HepG2 (cell line): ENCODE data around the gene MAPK14. TPM values are rescaled to one million over a fixed set of nuclear protein-coding genes. Genes with fewer than 3 reads are reported as not detected.

ENCODE experiments used
- GABPA ChIP-seq, 2 experiments: IDR thresholded peaks; 2 replicates each; pipeline ENCODE4 v1.6.1; 2011 to 2016; ENCODE audit warnings: low read depth in 2 of 2, low read length in 1 of 2, missing biosample characterization in 1 of 2, missing genetic modification characterization in 1 of 2
- GFI1 ChIP-seq: sonication (generic); formaldehyde crosslinking; IDR thresholded peaks from 2 replicates; pipeline ENCODE4 v1.5.0; 2020; ENCODE audit warnings: missing genetic modification reagents, mild to moderate bottlenecking, borderline replicate concordance
- HDAC2 ChIP-seq: sonication (generic); formaldehyde crosslinking; IDR thresholded peaks from 2 replicates; pipeline ENCODE4 v1.4.0; 2020; ENCODE audit warnings: missing genetic modification reagents
- KLF9 ChIP-seq: IDR thresholded peaks from 2 replicates; pipeline ENCODE4 v1.6.1; 2016; ENCODE audit warnings: low read depth
- MYC ChIP-seq: sonication (generic); formaldehyde crosslinking; IDR thresholded peaks from 2 replicates; pipeline ENCODE4 v1.9.0; 2021; ENCODE audit warnings: missing genetic modification reagents, borderline replicate concordance
- NR2F1 ChIP-seq, 2 experiments: fragments of 450-650 bp in 1 of 2; formaldehyde crosslinking in 1 of 2; IDR thresholded peaks; 2 replicates each; pipeline versions ENCODE4 v1.5.0 to v1.6.1; 2016 to 2020; ENCODE audit warnings: mild to moderate bottlenecking in 1 of 2, missing compliant biosample characterization in 1 of 2, missing genetic modification reagents in 1 of 2, moderate library complexity in 1 of 2
- POLR2AphosphoS2 ChIP-seq: IDR thresholded peaks from 2 replicates; pipeline ENCODE4 v1.6.1; 2011; ENCODE audit warnings: low read depth, low read length, improper control_type of control experiment
- RCOR2 ChIP-seq: IDR thresholded peaks from 2 replicates; pipeline ENCODE4 v1.6.1; 2016; ENCODE audit warnings: missing biosample characterization, missing genetic modification reagents
- RNF2 ChIP-seq: fragments of 450-650 bp; conservative IDR thresholded peaks from 2 replicates; pipeline ENCODE4 v1.6.1; 2016; ENCODE audit warnings: low read depth
- SAP130 ChIP-seq: IDR thresholded peaks from 2 replicates; pipeline ENCODE4 v1.6.1; 2016; ENCODE audit warnings: low read depth
- SMAD3 ChIP-seq: sonication (generic); formaldehyde crosslinking; IDR thresholded peaks from 2 replicates; pipeline ENCODE4 v1.4.0; 2020; ENCODE audit warnings: missing genetic modification reagents
- SMC3 ChIP-seq: IDR thresholded peaks from 2 replicates; pipeline ENCODE4 v1.6.1; 2011; ENCODE audit warnings: low read length, improper control_type of control experiment
- SPEN ChIP-seq: sonication (generic); formaldehyde crosslinking; IDR thresholded peaks from 2 replicates; pipeline ENCODE4 v1.5.1; 2020; ENCODE audit warnings: low read depth, mild to moderate bottlenecking, missing genetic modification reagents
- TCF12 ChIP-seq, 2 experiments: fragments of 450-650 bp in 1 of 2; sonication (generic) in 1 of 2; formaldehyde crosslinking in 1 of 2; IDR thresholded peaks; 2 replicates each; pipeline versions ENCODE4 v1.6.1 to v1.8.0; 2017 to 2022; ENCODE audit warnings: antibody characterized with exemption in 1 of 2, mild to moderate bottlenecking in 1 of 2, missing genetic modification reagents in 1 of 2, moderate library complexity in 1 of 2
- ZNF260 ChIP-seq: sonication (generic); formaldehyde crosslinking; IDR thresholded peaks from 2 replicates; pipeline ENCODE4 v1.4.0; 2020; ENCODE audit warnings: missing genetic modification reagents, low read depth, mild to moderate bottlenecking, borderline replicate concordance
- ZNF331 ChIP-seq: sonication (generic); formaldehyde crosslinking; IDR thresholded peaks from 2 replicates; pipeline ENCODE4 v1.4.0; 2020; ENCODE audit warnings: missing genetic modification reagents
- ZNF629 ChIP-seq: sonication (generic); formaldehyde crosslinking; conservative IDR thresholded peaks from 2 replicates; pipeline ENCODE4 v1.5.0; 2020; ENCODE audit warnings: missing genetic modification reagents
- ZNF782 ChIP-seq: sonication (generic); formaldehyde crosslinking; IDR thresholded peaks from 2 replicates; pipeline ENCODE4 v1.4.0; 2020; ENCODE audit warnings: missing genetic modification reagents, mild to moderate bottlenecking, borderline replicate concordance
- polyA plus RNA-seq, 8 experiments: library from polyadenylated mRNA; depleted of rRNA in 3 of 8; stranded (reverse) in 7 of 8; unstranded in 1 of 8; fragments of >200 nt; fragmentation: Illumina TruSeq in 4 of 8; extraction: Trizol in 4 of 8; gene quantifications; 2 replicates each; pipeline versions ENCODE4 v1.2.1 to v1.2.3, GENCODE V29; 2011 to 2016; ENCODE audit warnings: low read depth in 4 of 8, missing spikeins in 1 of 8, mixed read lengths in 1 of 8; ENCODE audit not compliant: insufficient read depth in 1 of 8
- total RNA-seq, 5 experiments: library from RNA; depleted of rRNA; stranded (reverse); fragments of >200 nt; fragmentation: Illumina TruSeq; extraction: Trizol; gene quantifications; 2 replicates each; pipeline ENCODE4 v1.2.3, GENCODE V29; 2016; ENCODE audit warnings: low read depth in 1 of 5
- TF ChIP-seq, protein P1 (sequence below): sonication (generic); formaldehyde crosslinking; IDR thresholded peaks from 2 replicates; pipeline ENCODE4 v1.4.0; 2020; ENCODE audit warnings: mild to moderate bottlenecking, missing genetic modification reagents
- TF ChIP-seq, protein P2 (sequence below): sonication (generic); formaldehyde crosslinking; IDR thresholded peaks from 2 replicates; pipeline ENCODE4 v1.4.0; 2020; ENCODE audit warnings: missing genetic modification reagents
- TF ChIP-seq, protein P3 (sequence below): sonication (generic); formaldehyde crosslinking; IDR thresholded peaks from 2 replicates; pipeline ENCODE4 v1.8.0; 2022; ENCODE audit warnings: missing genetic modification reagents, mild to moderate bottlenecking, borderline replicate concordance

MAPK14 gene
- total and polyA plus RNA-seq, 2 of the 13 experiments (the other 11 are each of a cell fraction or from before 2014, with no cell fraction given): 66.3 to 67.3 TPM

DNA sequence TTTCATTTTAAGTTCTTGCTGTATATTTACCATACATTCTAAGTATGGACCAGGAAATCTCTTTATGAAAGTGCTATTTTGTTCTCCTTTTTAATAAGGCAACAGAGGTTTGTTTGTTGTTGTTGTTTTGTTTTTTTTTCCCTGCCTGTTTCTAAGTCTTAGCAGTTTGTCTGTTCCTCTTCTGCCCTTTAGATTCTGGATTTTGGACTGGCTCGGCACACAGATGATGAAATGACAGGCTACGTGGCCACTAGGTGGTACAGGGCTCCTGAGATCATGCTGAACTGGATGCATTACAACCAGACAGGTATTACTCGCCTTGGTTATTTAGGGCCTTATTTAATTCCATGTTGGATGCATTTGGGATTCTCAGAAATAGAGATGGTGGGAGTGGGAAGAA lies 48.0 kb downstream of the MAPK14 start (continued):
- TF ChIP-seq, protein P1, sequence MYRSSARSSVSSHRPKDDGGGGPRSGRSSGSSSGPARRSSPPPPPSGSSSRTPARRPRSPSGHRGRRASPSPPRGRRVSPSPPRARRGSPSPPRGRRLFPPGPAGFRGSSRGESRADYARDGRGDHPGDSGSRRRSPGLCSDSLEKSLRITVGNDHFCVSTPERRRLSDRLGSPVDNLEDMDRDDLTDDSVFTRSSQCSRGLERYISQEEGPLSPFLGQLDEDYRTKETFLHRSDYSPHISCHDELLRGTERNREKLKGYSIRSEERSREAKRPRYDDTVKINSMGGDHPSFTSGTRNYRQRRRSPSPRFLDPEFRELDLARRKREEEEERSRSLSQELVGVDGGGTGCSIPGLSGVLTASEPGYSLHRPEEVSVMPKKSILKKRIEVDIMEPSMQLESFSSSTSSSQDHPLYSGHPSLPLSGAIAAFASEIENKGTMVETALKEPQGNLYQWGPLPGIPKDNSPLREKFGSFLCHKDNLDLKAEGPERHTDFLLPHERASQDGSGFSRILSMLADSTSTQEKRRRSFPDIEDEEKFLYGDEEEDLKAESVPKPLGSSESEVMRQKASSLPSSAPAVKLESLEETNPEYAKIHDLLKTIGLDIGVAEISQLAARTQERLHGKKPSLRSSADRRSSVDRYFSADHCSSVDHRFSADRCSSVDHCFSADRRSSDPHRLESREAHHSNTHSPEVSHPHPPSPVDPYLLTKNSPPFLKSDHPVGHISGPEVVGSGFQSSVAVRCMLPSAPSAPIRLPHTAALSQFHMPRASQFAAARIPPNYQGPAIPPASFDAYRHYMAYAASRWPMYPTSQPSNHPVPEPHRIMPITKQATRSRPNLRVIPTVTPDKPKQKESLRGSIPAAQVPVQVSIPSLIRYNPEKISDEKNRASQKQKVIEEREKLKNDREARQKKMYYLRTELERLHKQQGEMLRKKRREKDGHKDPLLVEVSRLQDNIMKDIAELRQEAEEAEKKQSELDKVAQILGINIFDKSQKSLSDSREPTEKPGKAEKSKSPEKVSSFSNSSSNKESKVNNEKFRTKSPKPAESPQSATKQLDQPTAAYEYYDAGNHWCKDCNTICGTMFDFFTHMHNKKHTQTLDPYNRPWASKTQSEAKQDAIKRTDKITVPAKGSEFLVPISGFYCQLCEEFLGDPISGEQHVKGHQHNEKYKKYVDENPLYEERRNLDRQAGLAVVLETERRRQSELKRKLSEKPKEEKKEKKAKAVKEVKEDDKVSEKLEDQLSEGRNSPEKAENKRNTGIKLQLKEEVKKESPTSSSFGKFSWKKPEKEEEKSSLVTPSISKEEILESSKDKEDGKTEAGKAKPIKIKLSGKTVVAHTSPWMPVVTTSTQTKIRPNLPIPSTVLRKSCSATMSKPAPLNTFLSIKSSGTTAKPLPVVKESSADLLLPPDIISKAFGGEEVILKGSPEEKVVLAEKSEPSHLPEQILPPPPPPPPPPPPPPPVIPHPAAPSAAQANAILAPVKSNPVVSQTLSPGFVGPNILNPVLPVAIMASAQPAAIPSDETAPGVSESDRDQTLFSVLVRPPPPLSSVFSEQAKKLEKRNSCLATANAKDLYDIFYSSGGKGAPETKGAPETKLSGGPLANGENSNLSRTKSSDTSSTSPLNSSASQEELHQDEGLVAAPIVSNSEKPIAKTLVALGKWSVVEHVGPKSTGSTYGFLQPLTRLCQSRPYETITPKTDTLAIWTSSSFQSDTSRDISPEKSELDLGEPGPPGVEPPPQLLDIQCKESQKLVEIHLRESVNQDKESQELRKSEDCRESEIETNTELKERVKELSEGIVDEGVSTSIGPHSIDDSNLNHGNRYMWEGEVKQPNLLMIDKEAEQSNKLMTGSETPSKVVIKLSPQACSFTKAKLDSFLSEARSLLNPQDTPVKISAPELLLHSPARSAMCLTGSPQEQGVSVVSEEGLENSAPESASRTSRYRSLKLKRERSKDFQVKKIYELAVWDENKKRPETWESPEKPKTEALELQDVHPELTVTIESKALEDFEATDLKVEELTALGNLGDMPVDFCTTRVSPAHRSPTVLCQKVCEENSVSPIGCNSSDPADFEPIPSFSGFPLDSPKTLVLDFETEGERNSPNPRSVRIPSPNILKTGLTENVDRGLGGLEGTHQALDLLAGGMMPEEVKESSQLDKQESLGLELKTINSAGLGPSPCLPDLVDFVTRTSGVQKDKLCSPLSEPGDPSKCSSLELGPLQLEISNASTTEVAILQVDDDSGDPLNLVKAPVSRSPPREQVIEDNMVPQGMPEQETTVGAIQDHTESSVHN: no peak
- TF ChIP-seq SMC3 (peak; percentile 73), HDAC2 (CRISPR knock-in tag) (peak; percentile 61), RCOR2 (CRISPR knock-in tag) (0 out of 2 replicates have a peak, but pooled peaks have one; percentile 27), ZNF629 (no peak), POLR2AphosphoS2 (no peak), MYC (no peak), ZNF260 (CRISPR knock-in tag) (no peak), GABPA (IDR thresholded peaks at IDR 0.05; ENCODE audit: low read depth, low read length) (no peak), GABPA (CRISPR knock-in tag; IDR thresholded peaks at IDR 0.05; ENCODE audit: low read depth) (no peak), ZNF331 (CRISPR knock-in tag) (peak; percentile 69; the same call in 1 of the 2 replicates), ZNF782 (no peak), SPEN (no peak), RNF2 (no peak), KLF9 (no peak), GFI1 (CRISPR knock-in tag) (no peak), SAP130 (CRISPR knock-in tag) (peak; percentile 65), SMAD3 (CRISPR knock-in tag) (no peak), TCF12 (IDR thresholded peaks at IDR 0.05) (no peak), TCF12 (CRISPR knock-in tag; IDR thresholded peaks at IDR 0.05) (no peak), NR2F1 (CRISPR knock-in tag; IDR thresholded peaks at IDR 0.05) (no peak)
- TF ChIP-seq, protein P2, sequence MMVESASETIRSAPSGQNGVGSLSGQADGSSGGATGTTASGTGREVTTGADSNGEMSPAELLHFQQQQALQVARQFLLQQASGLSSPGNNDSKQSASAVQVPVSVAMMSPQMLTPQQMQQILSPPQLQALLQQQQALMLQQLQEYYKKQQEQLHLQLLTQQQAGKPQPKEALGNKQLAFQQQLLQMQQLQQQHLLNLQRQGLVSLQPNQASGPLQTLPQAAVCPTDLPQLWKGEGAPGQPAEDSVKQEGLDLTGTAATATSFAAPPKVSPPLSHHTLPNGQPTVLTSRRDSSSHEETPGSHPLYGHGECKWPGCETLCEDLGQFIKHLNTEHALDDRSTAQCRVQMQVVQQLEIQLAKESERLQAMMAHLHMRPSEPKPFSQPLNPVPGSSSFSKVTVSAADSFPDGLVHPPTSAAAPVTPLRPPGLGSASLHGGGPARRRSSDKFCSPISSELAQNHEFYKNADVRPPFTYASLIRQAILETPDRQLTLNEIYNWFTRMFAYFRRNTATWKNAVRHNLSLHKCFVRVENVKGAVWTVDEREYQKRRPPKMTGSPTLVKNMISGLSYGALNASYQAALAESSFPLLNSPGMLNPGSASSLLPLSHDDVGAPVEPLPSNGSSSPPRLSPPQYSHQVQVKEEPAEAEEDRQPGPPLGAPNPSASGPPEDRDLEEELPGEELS (CRISPR knock-in tag): peak; percentile 76
- TF ChIP-seq, protein P3, sequence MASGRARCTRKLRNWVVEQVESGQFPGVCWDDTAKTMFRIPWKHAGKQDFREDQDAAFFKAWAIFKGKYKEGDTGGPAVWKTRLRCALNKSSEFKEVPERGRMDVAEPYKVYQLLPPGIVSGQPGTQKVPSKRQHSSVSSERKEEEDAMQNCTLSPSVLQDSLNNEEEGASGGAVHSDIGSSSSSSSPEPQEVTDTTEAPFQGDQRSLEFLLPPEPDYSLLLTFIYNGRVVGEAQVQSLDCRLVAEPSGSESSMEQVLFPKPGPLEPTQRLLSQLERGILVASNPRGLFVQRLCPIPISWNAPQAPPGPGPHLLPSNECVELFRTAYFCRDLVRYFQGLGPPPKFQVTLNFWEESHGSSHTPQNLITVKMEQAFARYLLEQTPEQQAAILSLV (CRISPR knock-in tag): no peak
